GM12892 (cell line): Measurements from ENCODE around the gene KCNK5.

Experiments used
- POLR2A ChIP-seq: IDR thresholded peaks from 2 replicates; pipeline ENCODE4 v1.6.1; 2011; ENCODE audit warnings: low read depth, low read length, control low read depth
- POLR2AphosphoS5 ChIP-seq: IDR thresholded peaks from 2 replicates; pipeline ENCODE4 v1.6.1; 2011; ENCODE audit warnings: low read depth, low read length, control low read depth
- TAF1 ChIP-seq: IDR thresholded peaks from 2 replicates; pipeline ENCODE4 v1.6.1; 2011; ENCODE audit warnings: low read depth, mild to moderate bottlenecking, control low read depth, low read length, borderline replicate concordance

DNA sequence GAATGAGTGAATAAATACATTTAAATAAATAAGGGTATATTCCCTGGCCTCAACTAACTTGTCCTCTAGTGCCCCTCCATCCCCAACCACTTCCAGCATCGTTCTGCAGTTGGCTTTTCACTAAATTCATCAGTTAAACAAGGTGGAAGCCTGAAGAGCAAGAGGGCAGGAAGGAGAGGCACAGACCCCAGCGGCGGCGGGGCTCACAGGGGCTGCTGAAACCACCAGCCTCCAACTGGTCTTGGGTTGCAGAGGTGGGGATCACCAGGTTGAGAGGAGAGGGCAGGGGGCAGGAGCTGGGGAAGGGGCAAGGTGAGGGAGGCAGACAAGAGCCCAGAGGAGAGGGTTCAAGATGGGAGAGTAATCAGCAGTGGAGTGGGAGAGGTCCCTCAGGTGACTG is 27.1 kb downstream of the KCNK5 start:
- TF ChIP-seq POLR2AphosphoS5 (no peak), POLR2A (no peak), TAF1 (no peak)
